Measurements from ENCODE around the gene RFC2.

GRCh38 chr7:74185016-74185415 is 69.2 kb downstream of the RFC2 start:
- TF ChIP-seq NFIC (IDR thresholded peaks at IDR 0.05; ENCODE audit: borderline replicate concordance) (no peak), TEAD4 (IDR thresholded peaks at IDR 0.05; ENCODE audit: borderline replicate concordance, insufficient read depth) (no peak), REST (IDR thresholded peaks at IDR 0.05; ENCODE audit: low read depth, low read length) (no peak), RXRA (IDR thresholded peaks at IDR 0.05; ENCODE audit: borderline replicate concordance, low read depth) (no peak), CTCF (IDR thresholded peaks at IDR 0.05) (no peak), GABPA (IDR thresholded peaks at IDR 0.05; ENCODE audit: low read depth) (no peak), EP300 (IDR thresholded peaks at IDR 0.05; ENCODE audit: borderline replicate concordance in 1 of 2, low read depth in 1 of 2, low read length in 1 of 2) (no peak), RAD21 (IDR thresholded peaks at IDR 0.05; ENCODE audit: low read length) (no peak), YY1 (IDR thresholded peaks at IDR 0.05; ENCODE audit: low read depth) (no peak)
